ENCODE data around the gene SLC26A11. TPM values are rescaled to one million over a fixed set of nuclear protein-coding genes. Genes with fewer than 3 reads are reported as not detected.

The SLC26A11 gene
- total and polyA plus RNA-seq, 8 donors, result 2.3 to 93.3 (median 7.9) TPM

DNA sequence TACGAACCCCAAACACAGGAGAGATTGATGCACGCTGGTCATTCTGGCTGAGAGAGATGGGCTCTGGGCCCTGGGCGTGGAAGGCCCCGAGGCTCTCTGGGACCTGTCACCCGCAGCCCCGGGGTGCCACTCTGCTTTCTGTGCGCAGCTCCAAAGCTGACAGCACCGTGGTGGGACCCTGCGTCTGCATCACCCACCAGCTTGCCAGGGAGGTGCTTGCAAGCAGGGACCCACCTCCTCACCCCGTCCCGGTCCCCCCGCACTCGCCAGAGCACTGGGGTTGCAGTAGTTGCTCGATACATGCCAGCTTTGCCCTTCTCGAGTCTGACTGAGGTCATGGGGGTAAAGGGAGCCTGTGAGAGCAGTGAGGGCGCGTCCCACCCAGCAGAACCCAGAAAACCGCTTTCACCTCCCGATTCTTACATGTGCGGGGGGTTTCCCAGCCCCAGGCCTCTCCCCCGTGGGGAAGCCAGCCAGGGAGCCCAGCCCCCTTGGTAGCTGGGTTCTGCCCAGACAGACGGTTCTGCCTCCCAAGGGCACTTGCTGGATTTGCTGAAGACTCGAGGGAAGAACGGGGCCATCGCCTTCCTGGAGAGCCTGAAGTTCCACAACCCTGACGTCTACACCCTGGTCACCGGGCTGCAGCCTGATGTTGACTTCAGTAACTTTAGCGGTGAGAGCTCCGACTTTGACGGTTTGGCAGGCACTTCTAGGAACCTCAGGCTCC lies 37.9 kb upstream of the SLC26A11 start:
- H3K27me3 ChIP-seq, result peaks cover 0 to 9% (median 0%) of the 10 kb centered on the region in 3 donors
- intact Hi-C loops (cut with DNase I; ENCODE audit: low total_unique reads), result no loop called here
- no peaks in the 10 kb centered on the region for H3K9me3 ChIP-seq
- DNase-seq, result no peak
- 84 to 88% (median 85%) methylated on average over 16 to 30 of the region's 30 CpGs for WGBS, 5 donors
- no peak for TF ChIP-seq POLR2AphosphoS5 (IDR thresholded peaks at IDR 0.05)
- TF ChIP-seq POLR2A (IDR thresholded peaks at IDR 0.05), result no peak
- TF ChIP-seq EP300 (IDR thresholded peaks at IDR 0.05), result no peak
- no peak for TF ChIP-seq CTCF (IDR thresholded peaks at IDR 0.05)
- H3K4me1 ChIP-seq, result peaks cover 3 to 4% (median 4%) of the 10 kb centered on the region in 4 donors
- H3K36me3 ChIP-seq, result no peaks in the 10 kb centered on the region
- H3K27ac ChIP-seq, result no peak overlapping the region
- no peak overlapping the region for H3K4me3 ChIP-seq

DNA sequence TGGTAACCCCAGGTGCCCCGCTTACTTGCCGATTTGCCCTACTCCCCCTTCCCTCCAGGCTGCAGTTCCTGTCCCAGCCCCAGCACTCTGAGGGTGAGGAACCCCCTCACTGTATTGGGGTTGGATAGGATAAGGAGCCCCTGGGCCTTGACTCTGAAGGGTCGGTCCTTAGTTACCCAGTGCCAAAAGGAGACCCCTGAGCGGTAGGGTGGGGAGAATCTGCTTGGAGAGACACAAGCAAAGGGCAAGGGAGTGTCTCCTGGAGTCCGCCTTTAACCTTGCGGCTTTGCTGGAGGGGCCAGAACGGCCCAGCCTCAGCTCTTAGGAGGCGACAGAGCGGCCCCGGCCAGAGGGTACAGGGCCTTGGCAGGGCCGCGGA lies 37.4 kb upstream of the SLC26A11 start:
- Histone ChIP-seq H3K27me3 (peaks cover 0 to 9% (median 0%) of the 10 kb centered on the region in 3 donors), H3K36me3 (no peaks in the 10 kb centered on the region), H3K9me3 (no peaks in the 10 kb centered on the region), H3K4me1 (peaks cover 7 to 10% (median 9%) of the 10 kb centered on the region in 4 donors), H3K4me3 (no peak overlapping the region), H3K27ac (no peak overlapping the region)
- DNase-seq, result no peak
- intact Hi-C loops (cut with DNase I; ENCODE audit: low total_unique reads), result no loop called here
- 93 to 95% (median 93%) methylated on average over 12 of the region's 12 CpGs for WGBS, 5 donors
- TF ChIP-seq POLR2AphosphoS5 (IDR thresholded peaks at IDR 0.05) (no peak), EP300 (IDR thresholded peaks at IDR 0.05) (no peak), POLR2A (IDR thresholded peaks at IDR 0.05) (no peak), CTCF (IDR thresholded peaks at IDR 0.05) (no peak)

- Histone ChIP-seq H3K4me3 (no peak overlapping the region), H3K27ac (no peak overlapping the region), H3K4me1 (peaks cover 11 to 16% (median 13%) of the 10 kb centered on the region in 4 donors), H3K27me3 (peaks cover 0 to 9% (median 0%) of the 10 kb centered on the region in 3 donors), H3K9me3 (no peaks in the 10 kb centered on the region), H3K36me3 (no peaks in the 10 kb centered on the region)
- intact Hi-C loops (cut with DNase I; ENCODE audit: low total_unique reads), result no loop called here
- WGBS, 5 donors, result 77 to 85% (median 79%) methylated on average over 20 to 26 of the region's 26 CpGs
- TF ChIP-seq CTCF (IDR thresholded peaks at IDR 0.05) (no peak), POLR2AphosphoS5 (IDR thresholded peaks at IDR 0.05) (no peak), POLR2A (IDR thresholded peaks at IDR 0.05) (no peak), EP300 (IDR thresholded peaks at IDR 0.05) (no peak)
- DNase-seq, result no peak
Measured at GRCh38 chr17:80183581-80184422, 36.4 kb upstream of the SLC26A11 start.

- H3K27ac ChIP-seq, result no peak overlapping the region
- H3K27me3 ChIP-seq, result peaks cover 0 to 9% (median 0%) of the 10 kb centered on the region in 3 donors
- peaks cover 11 to 16% (median 13%) of the 10 kb centered on the region in 4 donors for H3K4me1 ChIP-seq
- intact Hi-C loops (cut with DNase I; ENCODE audit: low total_unique reads), result no loop called here
- no peak overlapping the region for H3K4me3 ChIP-seq
- no peak for TF ChIP-seq POLR2A (IDR thresholded peaks at IDR 0.05)
- no peaks in the 10 kb centered on the region for H3K36me3 ChIP-seq
- no peak for DNase-seq
- H3K9me3 ChIP-seq, result no peaks in the 10 kb centered on the region
- WGBS, 5 donors, result 74 to 88% (median 82%) methylated on average over 9 to 10 of the region's 10 CpGs
Measured at GRCh38 chr17:80184423-80184714, 35.9 kb upstream of the SLC26A11 start.

Data from stomach (tissue), 9 donors.